HFFc6 (cell line): ENCODE results near the gene EIF4A3. TPM values are rescaled to one million over a fixed set of nuclear protein-coding genes. Genes with fewer than 3 reads are reported as not detected.

Experiments
- DNase-seq: peaks from one replicate; pipeline ENCODE4 v3.0.0-alpha.2; 2018
- H3K27ac Mint-ChIP-seq: 2 replicates; pipeline ENCODE4 v1.8.0; 2020; ENCODE audit warnings: mild to moderate bottlenecking, mixed read lengths
- H3K27me3 Mint-ChIP-seq: 2 replicates; pipeline ENCODE4 v1.8.0; 2021; ENCODE audit warnings: mild to moderate bottlenecking, moderate library complexity, mixed read lengths; ENCODE audit not compliant: insufficient read depth
- H3K36me3 Mint-ChIP-seq: 2 replicates; pipeline ENCODE4 v1.8.0; 2021; ENCODE audit warnings: low read depth, mixed read lengths
- H3K4me1 Mint-ChIP-seq: 2 replicates; pipeline ENCODE4 v1.8.0; 2020; ENCODE audit warnings: low read depth, mixed read lengths
- H3K4me3 Mint-ChIP-seq: 2 replicates; pipeline ENCODE4 v1.8.0; 2020; ENCODE audit warnings: mild to moderate bottlenecking, moderate library complexity, mixed read lengths
- H3K9me3 Mint-ChIP-seq: 2 replicates; pipeline ENCODE4 v1.8.0; 2020; ENCODE audit warnings: mild to moderate bottlenecking, mixed read lengths
- CTCF ChIP-seq: fragments of 200-600 bp; sonication (generic); IDR thresholded peaks from 2 replicates; pipeline ENCODE4 v1.5.0; 2021; ENCODE audit warnings: antibody characterized with exemption, mild to moderate bottlenecking
- total RNA-seq, 6 experiments: library from RNA; stranded (reverse); fragmentation: NEBNext Ultra II Directional; extraction: Animal tissue kit (Norgen Biotek cat#: 25700); gene quantifications; 2 replicates in 1 of 6; 3 replicates in 5 of 6; pipeline ENCODE4 v1.2.3, GENCODE V29; 2021

EIF4A3 gene
- total RNA-seq, 6 experiments from 2014 or later, result 80.8 to 99.8 (median 88.4) TPM

- peaks cover 7% of the 10 kb centered on the region; the same call in 1 of the 2 replicates for H3K4me1 Mint-ChIP-seq
- peak; percentile 64 for TF ChIP-seq CTCF
- peaks cover 3% of the 10 kb centered on the region for H3K27me3 Mint-ChIP-seq
- H3K27ac Mint-ChIP-seq, result no peak overlapping the region
- DNase-seq, result no peak
- no peaks in the 10 kb centered on the region for H3K36me3 Mint-ChIP-seq
- H3K4me3 Mint-ChIP-seq, result no peak overlapping the region
- H3K9me3 Mint-ChIP-seq, result no peaks in the 10 kb centered on the region
Measured at GRCh38 chr17:80124351-80124981, 22.5 kb downstream of the EIF4A3 start.

DNA sequence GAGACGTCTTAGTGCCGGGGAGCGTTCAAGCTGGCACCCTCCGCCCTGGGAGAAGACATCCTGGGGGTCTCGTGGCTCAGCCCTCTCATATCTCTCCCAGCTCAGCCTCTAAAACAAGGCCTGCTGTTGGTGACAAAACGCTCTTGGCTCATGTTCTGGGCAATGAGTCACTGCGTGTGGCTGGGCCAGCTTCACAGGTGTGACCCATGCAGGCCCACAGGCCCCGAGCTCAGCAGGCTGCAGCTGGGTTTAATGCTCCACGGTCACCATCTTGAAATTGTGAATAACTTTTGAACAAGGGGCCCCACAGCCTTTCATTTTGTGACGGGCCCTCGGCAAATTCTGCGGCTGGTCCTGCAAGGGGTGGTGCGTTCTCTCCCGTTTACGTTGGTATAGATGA, 23.1 kb downstream of the EIF4A3 start:
- no peak for DNase-seq
- Mint-ChIP-seq H3K27ac (no peak overlapping the region), H3K9me3 (no peaks in the 10 kb centered on the region), H3K36me3 (no peaks in the 10 kb centered on the region), H3K4me1 (peaks cover 7% of the 10 kb centered on the region; the same call in 1 of the 2 replicates), H3K4me3 (no peak overlapping the region), H3K27me3 (peaks cover 3% of the 10 kb centered on the region)
- TF ChIP-seq CTCF, result no peak

- Mint-ChIP-seq H3K36me3 (no peaks in the 10 kb centered on the region), H3K27me3 (peaks cover 3% of the 10 kb centered on the region), H3K9me3 (no peaks in the 10 kb centered on the region), H3K4me3 (no peak overlapping the region), H3K4me1 (peaks cover 7% of the 10 kb centered on the region; the same call in 1 of the 2 replicates), H3K27ac (no peak overlapping the region)
- DNase-seq, result no peak
- no peak for TF ChIP-seq CTCF
Measured at GRCh38 chr17:80122926-80123505, 23.9 kb downstream of the EIF4A3 start.

DNA sequence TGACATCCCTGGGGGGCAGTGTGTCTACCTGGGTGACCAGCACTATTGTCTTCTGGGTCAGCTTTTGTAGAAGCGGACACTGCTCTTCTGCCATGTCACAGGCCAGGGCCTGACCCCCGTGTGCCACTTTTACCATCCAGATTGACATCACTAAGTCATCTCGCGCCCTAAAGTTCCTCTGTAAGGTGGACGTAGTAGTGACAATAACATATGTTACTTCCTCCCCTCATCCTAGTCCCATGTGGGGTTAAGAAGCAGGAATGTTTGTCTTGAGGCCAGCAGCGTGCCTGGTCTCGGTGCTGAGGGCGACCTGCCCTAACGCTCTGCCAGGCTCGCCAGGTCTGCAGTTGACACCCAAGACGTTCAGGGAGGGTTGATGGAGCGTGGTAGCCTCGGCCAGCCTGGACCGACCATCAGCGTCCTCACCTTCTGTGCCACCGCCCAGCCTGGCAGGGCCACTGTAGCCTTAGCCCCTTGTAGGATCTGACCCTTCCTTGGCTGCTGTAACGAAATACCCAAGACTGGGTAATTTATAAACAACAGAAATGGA, 24.8 kb downstream of the EIF4A3 start:
- Mint-ChIP-seq H3K36me3 (no peaks in the 10 kb centered on the region), H3K4me1 (peaks cover 7% of the 10 kb centered on the region; the same call in 1 of the 2 replicates), H3K9me3 (no peaks in the 10 kb centered on the region), H3K27me3 (peaks cover 3% of the 10 kb centered on the region), H3K4me3 (no peak overlapping the region), H3K27ac (no peak overlapping the region)
- no peak for DNase-seq
- no peak for TF ChIP-seq CTCF

DNA sequence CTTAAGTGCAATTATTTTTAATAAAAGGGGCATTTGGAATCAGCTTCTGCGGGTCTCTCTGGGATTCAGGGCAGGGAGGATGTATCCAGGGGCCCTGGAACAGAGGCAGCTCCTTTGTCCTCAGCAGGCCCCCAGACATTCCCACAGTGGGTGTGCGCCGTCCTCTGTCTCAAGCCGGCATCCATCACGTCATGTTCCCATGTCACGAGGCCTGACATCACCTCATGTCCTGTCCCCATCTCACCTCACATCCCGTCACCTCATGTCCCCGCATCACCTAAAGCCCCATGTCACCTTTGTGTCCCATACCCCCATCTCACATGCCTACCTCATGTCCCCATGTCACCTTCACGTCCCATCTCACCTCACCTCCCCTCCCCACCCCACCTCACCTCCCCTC, 27.1 kb downstream of the EIF4A3 start:
- Mint-ChIP-seq H3K4me3 (no peak overlapping the region), H3K36me3 (0 out of 2 replicates have a peak, but pooled peaks cover 8% of the 10 kb centered on the region), H3K27me3 (peaks cover 3% of the 10 kb centered on the region), H3K9me3 (peaks cover 5% of the 10 kb centered on the region; the same call in 1 of the 2 replicates), H3K4me1 (peaks cover 7% of the 10 kb centered on the region; the same call in 1 of the 2 replicates), H3K27ac (no peak overlapping the region)
- TF ChIP-seq CTCF, result no peak
- no peak for DNase-seq
